Natural killer cell (primary cell): ENCODE measurements around the gene WIPF3. TPM values are rescaled to one million over a fixed set of nuclear protein-coding genes. Genes with fewer than 3 reads are reported as not detected.

ENCODE experiments used
- ATAC-seq, 3 donors: fragments of 150-1000 bp in 2 of 3; fragments of 200-7000 bp in 1 of 3; cut with Tn5 transposase; 1 replicate in 1 of 3; 2 replicates in 2 of 3; pipeline ENCODE4 v1.10.0; 2021; ENCODE audit warnings: mild to moderate bottlenecking in 2 of 3, moderate library complexity in 2 of 3
- DNase-seq, 2 donors: peaks; one replicate each; pipeline versions ENCODE4 v3.0.0 to v3.0.0-alpha.2; 2013 to 2021; ENCODE audit warnings: mixed read lengths in 1 of 2
- H3K27ac ChIP-seq: one replicate; pipeline ENCODE4 v1.5.1; 2013; ENCODE audit warnings: mild to moderate bottlenecking, low read length
- H3K27me3 ChIP-seq: one replicate; pipeline ENCODE4 v1.6.1; 2013; ENCODE audit warnings: low read length; ENCODE audit not compliant: control insufficient read depth, insufficient read depth
- H3K36me3 ChIP-seq: one replicate; pipeline ENCODE4 v1.6.1; 2013; ENCODE audit warnings: low read length; ENCODE audit not compliant: control insufficient read depth, insufficient read depth
- H3K4me1 ChIP-seq: one replicate; pipeline ENCODE4 v1.6.1; 2013; ENCODE audit warnings: low read length; ENCODE audit not compliant: control insufficient read depth, insufficient read depth
- H3K4me3 ChIP-seq: one replicate; pipeline ENCODE4 v1.5.1; 2013; ENCODE audit warnings: low read length
- H3K9me3 ChIP-seq: one replicate; pipeline ENCODE4 v1.6.1; 2013; ENCODE audit warnings: low read length; ENCODE audit not compliant: control insufficient read depth, insufficient read depth
- H3K27ac Mint-ChIP-seq, 2 donors: one replicate each; pipeline ENCODE4 v1.8.0; 2022; ENCODE audit warnings: mild to moderate bottlenecking in 2 of 2, mixed read lengths in 2 of 2, moderate library complexity in 1 of 2
- H3K27me3 Mint-ChIP-seq, 2 donors: one replicate each; pipeline ENCODE4 v1.8.0; 2022; ENCODE audit warnings: low read depth in 2 of 2, mixed read lengths in 2 of 2
- H3K36me3 Mint-ChIP-seq: one replicate; pipeline ENCODE4 v1.8.0; 2022; ENCODE audit warnings: mixed read lengths
- H3K4me1 Mint-ChIP-seq, 2 donors: one replicate each; pipeline ENCODE4 v1.8.0; 2022; ENCODE audit warnings: mixed read lengths in 2 of 2
- H3K4me3 Mint-ChIP-seq: one replicate; pipeline ENCODE4 v1.8.0; 2022; ENCODE audit warnings: mild to moderate bottlenecking, moderate library complexity, mixed read lengths
- H3K9me3 Mint-ChIP-seq, 2 donors: one replicate each; pipeline ENCODE4 v1.8.0; 2022; ENCODE audit warnings: mixed read lengths in 2 of 2
- WGBS: methylation state at CpG from one replicate; pipeline ENCODE4 v1.1.7; 2013; ENCODE audit warnings: missing lambda C conversion rate; ENCODE audit not compliant: insufficient coverage; 5-methylcytosine and 5-hydroxymethylcytosine counted together
- intact Hi-C: fragments of 100-400 bp; cut with micrococcal nuclease; formaldehyde crosslinking; loops from one replicate; pipeline ENCODE4 v1.14.2; 2022
- total RNA-seq, 4 donors: library from RNA; stranded (reverse); fragments of 120-200 nt in 1 of 4; gene quantifications; one replicate each; pipeline versions ENCODE4 v1.2.3 to v1.2.4, GENCODE V29; 2013 to 2022
- TF ChIP-seq, protein P1 (sequence below): fragments of 200-600 bp; IDR thresholded peaks from one replicate; pipeline ENCODE4 v1.8.0; 2022; ENCODE audit warnings: antibody characterized with exemption

WIPF3 gene
- total RNA-seq, 3 donors from 2014 or later (not counting 1 experiment from before 2014, with no cell fraction given) = not detected

DNA sequence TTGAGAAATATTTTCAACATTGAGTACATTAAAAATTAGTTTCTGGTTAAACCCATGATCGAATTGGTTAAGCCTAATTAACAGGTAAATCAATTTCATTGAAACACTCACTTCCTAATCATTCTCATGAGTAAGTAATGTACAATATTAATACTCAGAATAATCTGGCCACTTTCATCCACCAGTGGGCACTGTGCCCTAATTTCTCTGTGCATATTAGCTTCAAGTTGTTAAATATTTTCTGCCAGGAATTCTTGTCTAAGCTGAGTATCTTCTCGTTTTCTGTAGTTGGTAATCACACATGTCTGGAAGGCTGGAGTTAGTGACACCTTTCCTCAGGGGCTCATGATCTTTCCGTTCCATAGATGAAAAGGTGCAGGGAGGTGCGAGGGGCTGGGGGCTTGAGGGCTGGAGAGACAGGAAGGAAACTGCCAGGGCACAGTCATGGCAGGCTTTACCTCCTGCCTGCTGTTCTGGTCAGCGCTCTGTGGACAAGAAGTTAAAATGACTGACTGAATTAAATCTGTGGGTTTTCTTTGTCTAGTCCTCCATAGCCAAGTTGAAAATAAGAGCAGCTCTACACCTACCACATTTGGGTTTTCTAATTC, 71.9 kb downstream of the WIPF3 start:
- WGBS = 16% methylated on average over 4 of the region's 5 CpGs
- Histone ChIP-seq H3K4me3 (no peak overlapping the region), H3K9me3 (no peaks in the 10 kb centered on the region), H3K27ac (no peak overlapping the region), H3K27me3 (no peaks in the 10 kb centered on the region), H3K36me3 (no peaks in the 10 kb centered on the region), H3K4me1 (no peaks in the 10 kb centered on the region)
- DNase-seq = peak in 1 of 2 donors; percentile 59
- no peaks in the 10 kb centered on the region for H3K9me3 Mint-ChIP-seq
- H3K4me1 Mint-ChIP-seq = peaks cover 5 to 13% of the 10 kb centered on the region in 2 donors
- intact Hi-C loops = loop anchor here (1.0 kb wide), 1 partner anchor 184 kb away; no protein-coding TSS in a partner anchor
- H3K27me3 Mint-ChIP-seq = peaks cover 17 to 33% of the 10 kb centered on the region in 2 donors
- no peaks in the 10 kb centered on the region for H3K36me3 Mint-ChIP-seq
- peak in 1 of 3 donors; percentile 70 for ATAC-seq
- no peak overlapping the region for H3K27ac Mint-ChIP-seq
- TF ChIP-seq, protein P1, sequence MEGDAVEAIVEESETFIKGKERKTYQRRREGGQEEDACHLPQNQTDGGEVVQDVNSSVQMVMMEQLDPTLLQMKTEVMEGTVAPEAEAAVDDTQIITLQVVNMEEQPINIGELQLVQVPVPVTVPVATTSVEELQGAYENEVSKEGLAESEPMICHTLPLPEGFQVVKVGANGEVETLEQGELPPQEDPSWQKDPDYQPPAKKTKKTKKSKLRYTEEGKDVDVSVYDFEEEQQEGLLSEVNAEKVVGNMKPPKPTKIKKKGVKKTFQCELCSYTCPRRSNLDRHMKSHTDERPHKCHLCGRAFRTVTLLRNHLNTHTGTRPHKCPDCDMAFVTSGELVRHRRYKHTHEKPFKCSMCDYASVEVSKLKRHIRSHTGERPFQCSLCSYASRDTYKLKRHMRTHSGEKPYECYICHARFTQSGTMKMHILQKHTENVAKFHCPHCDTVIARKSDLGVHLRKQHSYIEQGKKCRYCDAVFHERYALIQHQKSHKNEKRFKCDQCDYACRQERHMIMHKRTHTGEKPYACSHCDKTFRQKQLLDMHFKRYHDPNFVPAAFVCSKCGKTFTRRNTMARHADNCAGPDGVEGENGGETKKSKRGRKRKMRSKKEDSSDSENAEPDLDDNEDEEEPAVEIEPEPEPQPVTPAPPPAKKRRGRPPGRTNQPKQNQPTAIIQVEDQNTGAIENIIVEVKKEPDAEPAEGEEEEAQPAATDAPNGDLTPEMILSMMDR = peak; percentile 66
- H3K4me3 Mint-ChIP-seq = no peak overlapping the region

DNA sequence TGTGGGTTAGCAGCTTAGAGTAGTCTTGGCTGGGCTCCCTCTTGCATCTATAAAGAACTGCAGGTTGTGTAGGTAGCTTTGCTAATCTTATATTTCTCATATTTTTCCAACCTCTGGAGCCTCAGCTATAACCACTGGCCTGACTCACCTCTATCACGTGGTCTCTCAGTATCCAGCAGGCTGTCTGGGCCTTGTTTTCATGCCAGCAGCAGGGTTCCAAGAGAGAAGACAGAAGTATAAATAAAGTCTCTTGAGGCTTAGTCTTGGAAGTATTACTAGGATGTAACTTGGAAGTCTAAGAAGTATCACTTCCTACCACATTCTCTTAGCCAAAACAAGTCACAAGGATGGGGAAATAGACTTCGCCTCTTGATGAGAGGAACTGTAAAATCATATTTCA, 73.3 kb downstream of the WIPF3 start:
- no peak overlapping the region for H3K27ac Mint-ChIP-seq
- Histone ChIP-seq H3K27me3 (no peaks in the 10 kb centered on the region), H3K27ac (no peak overlapping the region), H3K4me3 (no peak overlapping the region), H3K36me3 (no peaks in the 10 kb centered on the region), H3K9me3 (no peaks in the 10 kb centered on the region), H3K4me1 (peaks cover 5% of the 10 kb centered on the region)
- TF ChIP-seq, protein P1 = no peak
- intact Hi-C loops = no loop called here
- H3K4me1 Mint-ChIP-seq = peaks cover 5 to 18% of the 10 kb centered on the region in 2 donors
- ATAC-seq (no peak), DNase-seq (no peak)
- 93% methylated on average over 2 of the region's 2 CpGs for WGBS
- H3K36me3 Mint-ChIP-seq = no peaks in the 10 kb centered on the region
- no peaks in the 10 kb centered on the region for H3K9me3 Mint-ChIP-seq
- H3K27me3 Mint-ChIP-seq = peaks cover 21 to 28% of the 10 kb centered on the region in 2 donors
- H3K4me3 Mint-ChIP-seq = no peak overlapping the region

DNA sequence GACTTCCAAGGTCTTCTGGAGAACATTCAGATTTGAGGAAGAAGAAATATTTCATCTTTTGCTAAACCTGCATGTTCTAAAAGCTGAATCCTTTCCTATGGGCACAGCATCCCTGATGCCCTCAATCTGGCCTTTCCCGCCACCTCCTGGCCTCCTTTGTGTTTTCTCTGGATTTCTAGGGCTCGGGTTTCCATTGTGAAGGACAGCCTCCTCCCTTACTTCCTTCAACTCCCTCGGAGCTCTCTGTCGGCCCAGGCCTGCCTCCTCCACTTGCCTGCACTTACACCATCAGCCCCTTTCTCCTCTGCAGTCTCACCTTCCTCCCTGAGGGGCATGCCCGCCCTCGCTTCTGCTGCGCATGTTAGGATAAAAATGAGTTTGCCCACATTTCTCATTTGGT, 75.4 kb downstream of the WIPF3 start:
- intact Hi-C loops = no loop called here
- DNase-seq = no peak
- Mint-ChIP-seq H3K27me3 (peaks cover 17 to 21% of the 10 kb centered on the region in 2 donors), H3K9me3 (no peaks in the 10 kb centered on the region), H3K27ac (no peak overlapping the region), H3K4me3 (no peak overlapping the region), H3K4me1 (peaks cover 5 to 18% of the 10 kb centered on the region in 2 donors), H3K36me3 (no peaks in the 10 kb centered on the region)
- no peak overlapping the region for H3K27ac ChIP-seq
- H3K4me1 ChIP-seq = peaks cover 5% of the 10 kb centered on the region
- peaks cover under 1% of the 10 kb centered on the region for H3K27me3 ChIP-seq
- no peak for ATAC-seq
- WGBS = 90% methylated on average over 7 of the region's 7 CpGs
- H3K9me3 ChIP-seq = no peaks in the 10 kb centered on the region
- no peak overlapping the region for H3K4me3 ChIP-seq
- TF ChIP-seq, protein P1 = no peak
- H3K36me3 ChIP-seq = no peaks in the 10 kb centered on the region

DNA sequence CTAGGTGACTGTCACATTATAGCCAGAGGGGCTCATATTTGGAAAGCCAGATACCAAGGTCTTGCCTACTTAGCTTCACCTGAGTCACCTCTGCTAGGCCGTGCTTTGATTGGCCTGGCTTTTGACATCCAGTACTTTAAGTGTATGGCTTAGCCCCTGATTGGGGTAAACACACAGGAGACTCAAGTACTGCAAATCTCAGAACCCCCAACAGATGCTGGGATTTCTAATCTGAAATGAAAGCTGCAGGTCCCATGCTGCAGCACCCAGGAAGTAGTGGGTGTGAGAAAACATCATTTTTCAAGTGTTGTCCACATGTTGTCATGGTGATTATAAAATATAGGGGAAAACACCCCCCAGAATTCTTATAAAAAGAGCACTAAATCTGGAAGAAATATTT, 76.2 kb downstream of the WIPF3 start:
- no peaks in the 10 kb centered on the region for H3K36me3 Mint-ChIP-seq
- Histone ChIP-seq H3K4me3 (no peak overlapping the region), H3K27ac (no peak overlapping the region), H3K4me1 (peaks cover 5% of the 10 kb centered on the region), H3K27me3 (peaks cover 2% of the 10 kb centered on the region), H3K36me3 (no peaks in the 10 kb centered on the region), H3K9me3 (no peaks in the 10 kb centered on the region)
- no peak for ATAC-seq
- TF ChIP-seq, protein P1 = no peak
- H3K4me3 Mint-ChIP-seq = peak overlapping the region; percentile 63
- no peak for DNase-seq
- intact Hi-C loops = no loop called here
- no peaks in the 10 kb centered on the region for H3K9me3 Mint-ChIP-seq
- H3K27ac Mint-ChIP-seq = no peak overlapping the region
- peaks cover 5 to 18% of the 10 kb centered on the region in 2 donors for H3K4me1 Mint-ChIP-seq
- WGBS = 100% methylated on average over 1 of the region's 1 CpG
- peaks cover 17 to 21% of the 10 kb centered on the region in 2 donors for H3K27me3 Mint-ChIP-seq
